GM19351 (cell line): ENCODE results near the gene EME2.
"Not testable (repeated sequence)": the region's sequence is repeated elsewhere in the genome, so short reads cannot be mapped to it uniquely, and the experiment has no call there.

Experiments used
- ATAC-seq: cut with Tn5 transposase; IDR thresholded peaks from one replicate; pipeline ENCODE4 v1.9.1; 2021; ENCODE audit warnings: mild to moderate bottlenecking, moderate library complexity; ENCODE audit not compliant: unreplicated experiment

The EME2 gene

GRCh38 chr16:1790261-1790610, 17.6 kb downstream of the EME2 start:
- no peak for ATAC-seq

DNA sequence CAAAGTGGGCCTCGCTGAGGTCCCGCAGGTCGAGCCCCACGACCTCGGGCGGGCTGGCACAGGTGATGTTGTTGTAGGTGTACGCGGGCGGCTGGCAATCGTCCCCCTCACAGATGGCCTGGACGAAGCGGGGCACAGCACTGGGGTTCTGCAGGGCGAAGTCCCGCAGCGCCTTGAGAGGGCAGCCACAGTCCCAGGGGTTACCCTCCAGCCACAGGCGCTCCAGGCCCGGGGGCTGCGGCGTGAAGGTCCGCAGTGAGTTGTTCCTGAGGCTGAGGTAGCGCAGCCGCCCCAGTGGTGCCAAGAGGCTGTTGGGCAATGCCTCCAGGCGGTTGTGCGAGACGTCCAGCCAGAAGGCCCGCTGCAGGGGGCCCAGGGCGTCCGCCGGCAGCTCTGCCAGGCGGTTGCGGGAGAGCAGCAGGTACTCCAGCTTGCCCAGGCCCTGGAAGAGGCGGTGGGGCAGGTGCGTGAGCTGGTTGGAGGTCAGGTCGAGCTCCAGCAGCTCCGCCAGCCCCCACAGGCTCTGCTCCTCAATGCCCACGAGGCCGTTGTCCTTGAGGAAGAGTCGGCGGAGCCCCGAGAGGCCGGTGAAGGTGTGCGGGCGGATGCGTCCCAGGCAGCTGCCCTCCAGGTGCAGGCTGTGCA, 18.1 kb downstream of the EME2 start:
- ATAC-seq = no peak

- no peak for ATAC-seq
Observed at GRCh38 chr16:1791256-1791942, 18.8 kb downstream of the EME2 start.

DNA sequence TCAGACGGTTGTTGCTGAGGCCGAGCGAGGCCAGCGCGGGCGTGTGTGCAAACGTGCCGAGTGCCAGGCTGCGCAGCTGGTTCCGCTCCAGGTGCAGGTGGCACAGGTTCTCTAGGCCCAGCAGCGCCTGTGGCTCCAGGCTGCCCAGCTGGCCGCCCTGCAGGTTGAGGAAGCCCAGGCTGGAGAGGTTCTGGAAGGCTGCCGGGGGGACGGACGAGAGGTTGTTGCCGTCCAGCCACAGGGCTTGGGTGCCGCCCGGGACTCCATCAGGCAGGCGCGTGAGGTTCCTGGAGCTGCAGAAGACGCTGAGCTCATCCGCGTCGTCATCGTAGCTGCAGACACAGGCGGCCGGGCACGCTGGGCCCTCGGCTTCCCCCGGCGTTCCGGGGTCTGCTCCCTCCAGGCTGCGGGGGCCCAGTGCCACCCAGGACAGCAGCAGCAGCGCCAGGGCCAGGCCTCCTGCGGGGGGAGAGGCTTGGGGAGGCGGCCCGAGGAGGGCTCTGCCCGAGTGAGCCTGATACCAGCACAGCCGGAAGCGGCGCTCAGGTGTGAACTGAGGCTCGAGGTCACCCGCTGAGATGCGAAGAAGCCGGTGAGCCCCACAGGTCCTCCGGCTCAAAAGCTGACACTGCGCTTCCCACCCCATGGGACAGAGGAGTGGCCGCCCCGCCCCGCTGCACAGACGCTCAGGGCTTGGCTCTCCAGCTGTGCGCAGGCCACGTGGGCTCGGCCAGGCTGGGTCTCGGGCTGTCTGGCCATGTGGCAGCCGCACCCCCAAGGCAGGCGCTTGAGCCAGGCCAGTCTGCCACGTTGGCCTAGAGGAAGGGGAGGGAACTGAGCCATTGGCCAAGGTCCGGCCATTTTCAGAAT, 19.6 kb downstream of the EME2 start:
- no peak for ATAC-seq

DNA sequence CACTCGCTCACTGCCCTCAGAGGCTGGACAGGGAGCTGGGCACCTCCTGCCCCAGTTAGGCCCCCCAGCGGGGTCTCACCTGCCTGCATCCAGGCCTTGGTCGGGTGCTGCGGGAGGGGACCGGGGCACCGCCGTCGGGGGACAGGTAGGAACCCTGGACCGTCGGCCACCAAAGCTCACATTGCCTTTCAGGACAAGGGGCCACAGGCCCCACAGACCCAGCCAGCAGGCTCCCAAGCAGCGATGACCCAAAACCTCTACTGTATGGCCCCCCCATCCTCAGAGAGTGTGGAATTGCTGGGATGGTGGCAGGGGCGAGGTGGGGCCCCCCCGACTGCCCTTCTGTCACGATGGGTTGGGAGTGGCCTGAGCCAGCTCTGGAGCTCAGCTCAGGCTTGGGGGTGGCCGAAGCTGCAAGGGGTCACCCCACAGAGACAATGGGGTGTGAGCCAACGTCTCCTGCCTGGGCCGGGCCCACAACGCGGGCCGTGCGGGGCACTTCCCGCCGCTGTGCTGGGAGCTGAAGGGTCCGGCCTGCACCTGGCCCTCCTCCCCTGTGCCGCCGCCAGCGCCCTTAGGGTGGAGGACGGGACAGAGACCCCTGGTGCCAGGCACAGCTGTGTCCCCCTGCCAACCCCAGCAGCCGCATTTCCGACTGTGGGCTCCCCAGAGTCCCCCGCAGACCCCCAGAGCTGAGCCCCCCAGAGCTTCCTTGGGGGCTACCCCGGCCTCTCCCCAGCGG, 20.4 kb downstream of the EME2 start:
- ATAC-seq = no peak

GRCh38 chr16:1793578-1794220, 21.1 kb downstream of the EME2 start, which contains the start of gene IGFALS:
Gene IGFALS, minus strand, starts transcription at chr16:1793705. Its CDS starts 53 bp downstream, at chr16:1793652.
- no peak for ATAC-seq

- ATAC-seq = no peak
Observed at GRCh38 chr16:1794221-1794871, 21.7 kb downstream of the EME2 start.

DNA sequence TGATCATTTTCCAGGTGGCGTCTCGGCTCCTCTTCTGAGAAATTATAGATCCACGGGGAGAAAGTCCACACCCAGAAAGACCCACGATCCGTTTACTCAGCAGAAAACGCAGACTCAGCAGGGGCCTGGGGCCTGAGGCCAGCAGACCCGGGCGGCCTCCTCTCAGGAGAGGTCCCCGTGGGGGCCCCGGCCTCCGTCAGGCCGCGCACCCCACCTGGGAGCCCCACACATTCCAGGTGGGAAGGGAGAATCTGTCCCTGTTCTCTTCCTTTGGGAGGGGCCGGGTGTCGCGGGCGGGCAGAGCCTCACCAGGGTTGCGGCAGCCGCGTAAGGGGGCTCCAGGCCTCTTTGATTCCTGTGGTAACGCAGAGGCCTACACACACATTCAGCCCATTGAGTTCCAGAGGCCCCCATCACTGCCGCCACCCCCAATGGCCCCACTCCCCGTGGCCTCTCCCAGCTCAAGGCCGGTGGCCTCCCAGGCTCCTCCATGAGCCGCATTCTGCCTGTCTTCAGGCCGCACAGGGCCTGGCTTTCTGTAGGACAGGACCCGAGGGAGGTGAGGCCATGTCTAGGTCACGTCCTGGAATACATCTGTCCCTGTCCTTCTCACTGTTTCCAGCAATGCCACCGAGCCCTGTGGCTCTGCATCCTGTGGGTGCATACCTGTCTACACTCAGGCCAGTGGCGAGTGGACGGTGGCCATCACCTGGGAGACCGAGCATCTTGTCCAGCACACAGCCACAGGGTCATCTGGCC, 22.5 kb downstream of the EME2 start:
- no peak for ATAC-seq

DNA sequence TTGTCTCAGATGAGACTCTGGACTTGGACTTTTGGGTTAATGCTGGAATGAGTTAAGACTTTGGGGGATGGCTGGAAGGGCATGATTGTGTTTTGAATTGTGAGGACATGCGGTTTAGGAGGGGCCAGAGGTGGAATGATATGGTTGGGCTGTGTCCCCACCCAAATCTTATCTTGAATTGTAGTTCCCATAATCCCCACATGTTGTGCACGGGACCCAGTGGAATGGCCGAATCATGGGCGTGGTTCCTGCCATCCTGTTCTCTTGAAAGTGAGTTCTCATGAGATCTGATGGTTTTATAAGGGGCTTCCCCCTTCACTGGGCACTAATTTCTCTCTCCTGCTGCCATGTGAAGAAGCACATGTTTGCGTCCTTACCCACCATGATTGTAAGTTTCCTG, 26.7 kb downstream of the EME2 start:
- ATAC-seq = not testable (repeated sequence)

DNA sequence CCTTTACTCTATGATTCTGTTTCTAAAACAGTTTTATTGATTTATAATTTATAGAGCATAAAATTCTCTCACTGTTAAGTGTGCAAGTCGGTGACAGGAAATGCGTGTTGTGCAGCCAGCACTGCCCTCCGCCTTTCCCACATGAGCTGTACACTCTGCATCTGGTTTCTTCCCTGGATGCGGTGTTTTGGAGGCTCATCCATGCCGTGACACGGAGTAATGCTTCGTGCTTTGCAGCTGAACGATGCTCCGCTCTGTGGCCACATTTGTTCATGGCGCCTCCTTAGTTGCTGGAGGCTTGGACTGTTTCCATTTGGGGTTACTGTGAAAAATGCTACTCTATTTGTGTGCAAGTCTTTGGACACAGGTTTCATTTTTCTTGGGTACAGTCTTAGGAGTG, 28.1 kb downstream of the EME2 start:
- no peak for ATAC-seq

DNA sequence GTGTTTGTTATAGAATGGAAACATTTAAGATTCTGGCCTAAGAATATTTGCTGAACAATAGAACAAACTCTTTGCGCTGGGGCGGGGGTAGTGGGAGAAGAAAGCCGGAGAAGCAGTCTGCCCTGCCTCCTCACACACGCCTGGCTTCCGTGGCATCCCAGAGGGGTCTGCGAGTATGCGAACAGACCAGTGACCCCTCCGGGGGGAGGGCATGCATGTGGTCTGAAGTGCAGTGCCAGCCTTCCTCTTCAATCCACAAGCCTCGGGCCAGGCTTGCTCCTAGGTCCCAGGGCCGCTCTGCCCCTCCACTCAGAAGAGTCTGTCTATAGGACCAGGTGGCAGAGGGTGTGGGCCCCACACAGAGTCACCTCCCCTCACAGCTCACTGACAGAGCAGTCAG, 35.0 kb downstream of the EME2 start:
- no peak for ATAC-seq

DNA sequence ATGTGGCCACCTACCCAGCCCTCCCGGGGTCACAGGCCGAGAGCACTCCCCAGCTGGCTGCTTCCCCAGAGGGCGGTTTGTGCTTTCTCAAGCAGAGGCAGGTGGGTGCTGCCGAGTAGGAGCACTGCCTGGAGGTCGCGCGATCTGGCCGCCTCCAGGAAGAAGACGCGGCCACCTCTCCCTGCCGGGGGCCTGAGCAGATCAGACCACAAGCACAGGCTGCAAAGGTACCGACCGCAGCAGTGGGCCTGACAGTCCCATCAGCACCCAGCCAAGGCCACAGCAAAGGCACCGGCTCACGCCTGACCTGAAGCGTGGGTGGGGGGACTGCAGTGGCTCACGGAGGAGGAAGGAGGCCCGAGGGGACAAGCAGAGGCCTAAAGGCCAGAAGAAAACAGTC, 36.1 kb downstream of the EME2 start:
- ATAC-seq = no peak

GRCh38 chr16:1809281-1809801, 36.7 kb downstream of the EME2 start:
- ATAC-seq = no peak

DNA sequence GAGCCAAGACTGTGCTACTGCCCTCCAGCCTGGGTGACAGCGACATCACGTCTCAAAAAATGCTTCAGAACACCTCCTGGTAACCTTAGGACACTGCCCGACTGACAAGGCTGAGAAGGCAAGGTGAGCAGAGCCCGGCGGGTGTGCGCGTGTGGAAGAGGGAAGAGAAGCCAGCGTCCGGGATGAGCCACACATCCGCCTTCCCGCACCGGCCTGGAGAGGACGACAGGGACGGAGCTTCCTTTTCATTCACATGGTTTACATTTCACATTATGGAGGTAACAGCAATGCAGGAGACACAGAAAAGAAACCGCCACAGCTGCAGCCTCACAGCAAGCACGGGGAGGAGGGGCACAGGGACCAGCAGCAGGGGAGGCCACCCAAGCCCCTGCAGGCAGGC, 37.5 kb downstream of the EME2 start:
- no peak for ATAC-seq

DNA sequence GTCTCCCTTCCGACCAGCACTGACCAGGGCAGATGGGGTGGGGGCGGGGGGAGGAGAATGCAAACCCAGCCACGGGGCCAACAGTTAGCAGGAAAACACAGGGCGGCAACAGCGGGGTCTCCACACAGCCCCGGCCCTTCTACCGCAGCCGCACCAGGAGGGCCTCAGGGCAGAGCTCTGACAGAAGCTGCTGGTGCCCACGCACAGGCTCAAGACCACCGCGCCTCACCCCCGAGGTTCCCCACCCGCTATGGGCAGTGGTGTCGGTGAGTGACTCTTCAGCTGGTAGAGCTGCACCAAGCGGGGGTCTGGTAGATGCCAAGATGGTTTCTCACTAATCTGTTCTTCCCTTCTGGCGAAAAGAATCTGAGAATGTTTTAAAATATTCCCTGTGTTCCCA, 37.9 kb downstream of the EME2 start:
- no peak for ATAC-seq

- ATAC-seq = no peak
Observed at GRCh38 chr16:1812732-1813163, 40.1 kb downstream of the EME2 start.

DNA sequence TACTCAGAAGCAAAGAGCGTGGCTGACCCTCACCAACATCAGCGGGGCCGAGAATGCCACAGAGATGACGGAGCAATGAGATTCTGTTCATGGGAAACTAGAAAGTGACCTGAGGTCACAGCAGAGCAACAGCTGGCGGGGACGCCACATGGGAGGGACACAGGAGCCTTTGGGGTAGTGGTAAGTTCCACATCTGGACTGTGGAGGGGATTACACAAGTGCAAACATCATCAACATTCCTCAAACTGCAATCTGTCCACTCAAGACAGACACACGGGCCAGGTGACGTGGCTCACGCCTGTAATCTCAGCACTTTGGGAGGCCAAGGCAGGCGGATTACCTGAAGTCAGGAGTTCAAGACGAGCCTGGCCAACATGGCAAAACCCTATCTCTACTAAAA, 42.9 kb downstream of the EME2 start:
- no peak for ATAC-seq

GRCh38 chr16:1816396-1817275, 44.0 kb downstream of the EME2 start:
- no peak for ATAC-seq
